Body of pancreas (tissue), 4 donors: ENCODE measurements around the gene GMPR.

Experiments used
- CTCF ChIP-seq, 7 experiments: fragments of 450-650 bp in 4 of 7; fragments of 200-600 bp in 3 of 7; sonication (generic) in 3 of 7; IDR thresholded peaks; one replicate each; pipeline ENCODE4 v1.5.1; 2016 to 2019; ENCODE audit warnings: antibody characterized with exemption in 7 of 7
- POLR2A ChIP-seq, 3 donors: fragments of 450-650 bp; IDR thresholded peaks; one replicate each; pipeline ENCODE4 v1.6.1; 2016; ENCODE audit warnings: antibody characterized with exemption in 3 of 3, mild to moderate bottlenecking in 2 of 3

- TF ChIP-seq CTCF (IDR thresholded peaks at IDR 0.05) (no peak), POLR2A (IDR thresholded peaks at IDR 0.05) (no peak)
Observed at GRCh38 chr6:16277101-16277981, 39.0 kb downstream of the GMPR start.
